GM19324 (cell line): ENCODE measurements around the gene G6PC2.
A peak's percentile ranks its signal among the peaks of the same experiment; 100 is the strongest.
"Not testable (repeated sequence)": the region's sequence is repeated elsewhere in the genome, so short reads cannot be mapped to it uniquely, and the experiment has no call there.

Experiments
- ATAC-seq: cut with Tn5 transposase; IDR thresholded peaks from one replicate; pipeline ENCODE4 v1.9.1; 2021; ENCODE audit warnings: mild to moderate bottlenecking, moderate library complexity; ENCODE audit not compliant: unreplicated experiment, low FRiP score

Gene G6PC2, protein sequence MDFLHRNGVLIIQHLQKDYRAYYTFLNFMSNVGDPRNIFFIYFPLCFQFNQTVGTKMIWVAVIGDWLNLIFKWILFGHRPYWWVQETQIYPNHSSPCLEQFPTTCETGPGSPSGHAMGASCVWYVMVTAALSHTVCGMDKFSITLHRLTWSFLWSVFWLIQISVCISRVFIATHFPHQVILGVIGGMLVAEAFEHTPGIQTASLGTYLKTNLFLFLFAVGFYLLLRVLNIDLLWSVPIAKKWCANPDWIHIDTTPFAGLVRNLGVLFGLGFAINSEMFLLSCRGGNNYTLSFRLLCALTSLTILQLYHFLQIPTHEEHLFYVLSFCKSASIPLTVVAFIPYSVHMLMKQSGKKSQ

GRCh38 chr2:168901003-168901402 lies at the start of gene G6PC2:
TSS of gene G6PC2 (plus strand) at chr2:168901291. CDS start at chr2:168901332, 41 bp downstream.
- ATAC-seq, result no peak

GRCh38 chr2:168851674-168852320 lies 49.3 kb upstream of the G6PC2 start:
- no peak for ATAC-seq

GRCh38 chr2:168852481-168852880 lies 48.6 kb upstream of the G6PC2 start:
- ATAC-seq, result no peak

- no peak for ATAC-seq
Observed at GRCh38 chr2:168853471-168853870, 47.6 kb upstream of the G6PC2 start.

- no peak for ATAC-seq
Observed at GRCh38 chr2:168854651-168855050, 46.4 kb upstream of the G6PC2 start.

GRCh38 chr2:168855601-168856000 lies 45.5 kb upstream of the G6PC2 start:
- ATAC-seq, result no peak

DNA sequence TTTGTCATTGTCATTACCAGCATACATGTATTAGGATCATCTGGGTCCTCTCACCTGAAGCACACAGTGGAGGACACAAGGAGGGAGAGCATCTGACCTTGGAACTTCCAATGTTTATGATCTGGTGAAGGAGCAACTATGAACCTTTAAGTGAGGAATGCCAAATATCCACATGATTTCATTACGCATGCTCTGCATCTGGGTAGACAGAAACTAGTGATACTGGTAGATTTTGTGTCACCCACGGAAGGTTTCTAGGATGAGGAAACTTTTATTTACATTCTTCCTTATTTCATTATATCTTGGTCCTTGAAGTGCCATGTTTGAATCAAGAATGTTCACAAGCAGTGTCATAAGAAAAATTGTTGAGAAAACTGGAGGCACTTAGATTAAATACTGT lies 42.9 kb upstream of the G6PC2 start:
- ATAC-seq, result no peak

DNA sequence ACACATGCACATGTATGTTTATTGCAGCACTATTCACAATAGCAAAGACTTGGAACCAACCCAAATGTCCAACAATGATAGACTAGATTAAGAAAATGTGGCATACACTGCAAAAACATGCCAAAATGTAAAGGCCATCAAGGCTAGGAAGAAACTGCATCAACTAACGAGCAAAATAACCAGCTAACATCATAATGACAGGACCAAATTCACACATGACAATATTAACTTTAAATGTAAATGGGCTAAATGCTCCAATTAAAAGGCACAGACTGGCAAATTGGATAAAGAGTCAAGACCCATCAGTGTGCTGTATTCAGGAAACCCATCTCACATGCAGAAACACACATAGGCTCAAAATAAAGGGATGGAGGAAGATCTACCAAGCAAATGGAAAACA lies 33.9 kb upstream of the G6PC2 start:
- ATAC-seq, result not testable (repeated sequence)

GRCh38 chr2:168870369-168870768 lies 30.7 kb upstream of the G6PC2 start:
- not testable (repeated sequence) for ATAC-seq

DNA sequence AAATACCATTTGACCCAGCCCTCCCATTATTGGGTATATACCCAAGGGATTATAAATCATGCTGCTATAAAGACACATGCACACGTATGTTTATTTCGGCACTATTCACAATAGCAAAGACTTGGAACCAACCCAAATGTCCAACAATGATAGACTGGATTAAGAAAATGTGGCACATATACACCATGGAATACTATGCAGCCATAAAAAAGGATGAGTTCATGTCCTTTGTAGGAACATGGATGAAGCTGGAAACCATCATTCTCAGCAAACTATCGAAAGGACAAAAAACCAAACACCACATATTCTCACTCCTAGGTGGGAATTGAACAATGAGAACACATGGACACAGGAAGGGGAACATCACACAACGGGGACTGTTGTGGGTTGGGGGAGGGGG lies 30.3 kb upstream of the G6PC2 start:
- ATAC-seq, result not testable (repeated sequence)

GRCh38 chr2:168874368-168875054 lies 26.6 kb upstream of the G6PC2 start:
- ATAC-seq, result no peak

DNA sequence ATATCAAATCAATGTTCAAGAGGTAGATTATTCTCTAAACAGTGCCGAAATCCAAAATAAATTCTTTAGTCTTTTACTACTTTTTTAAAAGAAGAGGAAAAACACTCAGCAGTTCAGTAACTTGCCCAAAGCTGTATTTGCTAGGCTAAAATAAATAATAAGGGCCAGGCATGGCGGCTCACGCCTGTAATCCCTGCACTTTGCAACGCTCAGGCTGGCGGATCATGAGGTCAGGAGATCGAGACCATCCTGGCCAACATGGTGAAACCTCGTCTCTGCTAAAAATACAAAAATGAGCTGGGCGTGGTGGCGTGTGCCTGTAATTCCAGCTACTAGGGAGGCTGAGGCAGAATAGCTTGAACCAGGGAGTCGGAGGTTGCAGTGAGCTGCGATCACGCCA lies 18.9 kb upstream of the G6PC2 start:
- not testable (repeated sequence) for ATAC-seq

DNA sequence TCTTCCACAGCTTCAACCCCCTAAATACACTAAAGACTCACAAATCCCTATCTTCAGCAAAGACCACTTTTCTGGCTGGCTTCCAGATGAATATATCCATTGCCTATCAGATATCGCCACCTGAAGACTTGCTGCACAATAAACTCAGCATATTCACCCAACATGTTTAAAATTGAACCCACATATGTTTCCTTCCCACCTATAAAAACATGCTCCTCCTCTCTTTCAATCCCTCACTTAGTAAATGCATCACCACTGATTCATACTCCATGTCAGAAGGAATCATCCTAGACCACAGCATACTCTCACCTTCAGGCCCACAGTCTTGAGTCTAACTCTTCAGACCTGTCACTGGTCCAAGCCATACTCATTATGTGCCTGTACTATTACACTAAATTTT lies 16.1 kb upstream of the G6PC2 start:
- ATAC-seq, result no peak

- no peak for ATAC-seq
Observed at GRCh38 chr2:168889635-168890005, 11.5 kb upstream of the G6PC2 start.

DNA sequence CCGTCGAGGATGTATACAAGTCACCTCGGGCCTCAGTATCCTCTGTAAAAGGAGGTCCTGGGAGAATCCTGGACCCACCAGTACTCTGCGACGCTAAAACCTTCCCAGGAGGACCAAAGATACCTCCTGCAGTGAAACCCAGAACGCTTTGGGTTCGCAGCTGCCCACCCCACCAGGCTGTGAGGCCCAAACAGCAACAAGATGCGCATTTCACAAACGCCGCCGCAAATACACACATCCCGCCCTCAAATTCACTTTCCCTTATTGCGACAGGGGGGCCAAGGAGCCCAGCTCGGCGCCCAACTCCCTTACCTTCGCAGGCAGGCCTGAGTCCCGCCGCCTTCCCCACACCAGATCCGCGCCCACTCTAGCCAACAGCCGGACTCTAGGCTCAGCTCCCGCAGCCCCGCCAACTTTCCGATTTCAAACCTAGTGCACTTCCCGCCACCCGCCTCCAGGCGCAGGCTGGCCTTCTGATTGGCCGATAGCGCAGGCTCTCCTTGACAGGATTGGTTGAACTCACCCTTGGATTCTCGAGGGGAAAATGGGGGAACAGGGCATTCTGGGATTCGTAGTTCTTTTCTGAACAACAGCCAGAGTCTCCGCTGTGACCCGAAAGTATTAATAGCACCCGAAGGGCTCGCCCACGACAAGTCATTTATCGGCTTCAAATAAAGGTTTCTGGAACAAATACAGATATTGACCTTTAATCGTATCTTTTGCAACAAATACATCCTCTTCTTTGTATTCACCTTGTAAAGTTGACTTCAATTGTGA lies 10.9 kb upstream of the G6PC2 start, which contains the start of gene SPC25:
Gene SPC25, minus strand, starts transcription at position 425 of the 777 bp plus-strand sequence. CDS start 911 bp downstream, outside the sequence.
- peak; percentile 100 for ATAC-seq

DNA sequence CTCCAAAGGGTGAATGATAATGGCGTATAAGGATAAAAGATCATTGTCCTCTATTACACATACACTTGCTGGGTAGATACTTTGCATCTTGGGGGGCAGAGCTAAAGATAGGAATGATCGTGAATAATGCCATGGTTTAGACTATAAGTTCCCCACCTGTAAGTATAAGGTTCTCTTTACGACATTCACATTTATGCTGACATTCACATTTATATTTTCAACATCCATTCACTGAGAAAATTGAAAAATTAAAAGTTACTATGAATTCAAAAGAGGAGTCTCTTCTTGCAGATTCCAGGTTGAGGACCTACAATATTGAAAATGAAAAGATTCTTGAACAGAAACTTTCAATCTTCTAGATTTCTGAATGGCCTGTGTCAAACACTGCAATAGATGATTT lies 8.8 kb upstream of the G6PC2 start:
- ATAC-seq, result no peak

DNA sequence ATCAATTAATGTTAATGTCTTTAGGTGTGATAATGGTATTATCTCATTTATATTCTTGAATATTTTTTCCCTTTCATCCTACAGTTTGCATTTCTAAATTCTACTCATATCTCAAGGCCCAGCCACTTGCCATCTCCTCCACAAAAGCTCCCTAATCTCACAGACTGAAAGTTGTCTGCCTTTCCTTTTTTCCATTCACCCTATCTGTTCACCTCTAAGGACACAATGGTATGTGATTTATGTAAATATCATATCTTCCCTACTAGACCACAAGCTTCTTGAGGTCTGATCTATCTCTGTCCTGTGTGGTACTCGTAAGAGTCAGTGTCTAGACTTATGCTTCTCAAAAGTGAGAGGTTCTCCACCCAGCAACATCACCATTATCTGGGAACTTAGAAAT lies 7.0 kb upstream of the G6PC2 start:
- no peak for ATAC-seq

- ATAC-seq, result no peak
Observed at GRCh38 chr2:168894720-168895119, 6.4 kb upstream of the G6PC2 start.

DNA sequence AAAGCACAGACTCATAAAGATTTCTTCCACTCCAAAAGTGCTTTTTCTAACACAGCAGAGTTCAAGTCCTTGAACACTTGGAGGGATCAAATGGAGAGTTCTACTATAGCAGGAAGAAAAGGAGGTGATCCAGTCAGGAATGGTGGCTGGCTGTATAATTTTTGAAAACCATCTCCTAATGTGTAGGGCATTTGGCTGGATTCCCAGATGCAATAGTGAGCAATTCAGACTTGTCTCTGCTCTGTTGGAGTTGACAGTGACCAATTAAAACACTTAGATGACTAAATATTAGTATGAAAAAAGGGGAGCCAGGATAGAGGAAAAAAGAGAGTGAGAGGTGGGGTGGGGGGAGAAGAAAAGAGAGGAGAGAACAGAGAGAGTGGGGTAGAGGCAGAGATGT lies 5.3 kb upstream of the G6PC2 start:
- ATAC-seq, result no peak

- no peak for ATAC-seq
Observed at GRCh38 chr2:168896783-168897182, 4.3 kb upstream of the G6PC2 start.

DNA sequence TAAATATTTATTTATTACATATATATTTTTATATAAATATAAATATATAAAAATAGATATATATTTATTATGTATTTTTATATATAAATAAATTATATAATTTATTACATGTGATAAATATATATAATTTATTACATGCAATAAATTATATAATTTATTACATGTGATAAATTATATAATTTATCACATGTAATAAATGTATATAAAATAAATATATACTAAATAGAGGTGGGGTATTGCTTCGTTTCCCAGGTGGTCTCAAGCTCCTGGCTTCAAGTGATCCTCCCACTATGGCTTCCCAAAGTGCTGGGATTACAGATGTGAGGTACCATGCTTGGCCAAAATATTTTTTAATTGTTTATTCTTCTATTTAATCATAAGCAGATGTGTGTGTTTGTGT lies 3.6 kb upstream of the G6PC2 start:
- no peak for ATAC-seq
